HEK293 (cell line): ENCODE measurements around the gene RAX2.

Source experiments
- CTCF ChIA-PET: fragments of 350-600 bp; formaldehyde crosslinking; extraction: SDS; loops from one replicate; lab custom pipeline; 2021; ENCODE audit warnings: antibody characterized with exemption; lab: Yijun Ruan, JAX
- POLR2A ChIA-PET: fragments of 300-600 bp; formaldehyde crosslinking; extraction: SDS; loops from one replicate; lab custom pipeline; 2020; ENCODE audit warnings: antibody characterized with exemption, inconsistent platforms; lab: Yijun Ruan, JAX
- H3K27ac ChIP-seq: fragments of 200-500 bp; sonication (Bioruptor generic); 2 replicates; pipeline ENCODE4 v1.5.1; 2014; ENCODE audit warnings: low read depth, low read length, control low read depth, inconsistent platforms; ENCODE audit errors: extremely low read depth
- H3K36me3 ChIP-seq, 2 experiments: fragments of 200-500 bp in 1 of 2; sonication (Bioruptor generic) in 1 of 2; 1 replicate in 1 of 2; 2 replicates in 1 of 2; pipeline ENCODE4 v1.5.1; 2014 to 2017; ENCODE audit warnings: inconsistent platforms in 2 of 2, low read length in 2 of 2; ENCODE audit not compliant: control insufficient read depth in 2 of 2, insufficient read depth in 1 of 2
- H3K4me1 ChIP-seq: fragments of 200-500 bp; sonication (Bioruptor generic); 2 replicates; pipeline ENCODE4 v1.5.1; 2014; ENCODE audit warnings: mild to moderate bottlenecking, low read length, inconsistent platforms; ENCODE audit not compliant: control insufficient read depth, insufficient read depth
- H3K4me3 ChIP-seq: 2 replicates; pipeline ENCODE4 v1.5.1; 2011; ENCODE audit warnings: low read depth, mild to moderate bottlenecking, control low read depth, low read length, moderate library complexity
- H3K9me3 ChIP-seq: fragments of 200-500 bp; sonication (Bioruptor generic); 2 replicates; pipeline ENCODE4 v1.5.1; 2014; ENCODE audit warnings: low read depth, low read length, inconsistent platforms; ENCODE audit not compliant: control insufficient read depth, insufficient read depth
- BCL6B ChIP-seq: fragments of 450-650 bp; formaldehyde crosslinking; IDR thresholded peaks from 2 replicates; pipeline ENCODE4 v1.5.1; 2017; ENCODE audit warnings: missing biosample characterization, missing genetic modification characterization
- EGR2 ChIP-seq: fragments of 450-650 bp; formaldehyde crosslinking; IDR thresholded peaks from 2 replicates; pipeline ENCODE4 v1.5.1; 2016; ENCODE audit warnings: low read depth, missing biosample characterization, missing genetic modification characterization
- GFI1B ChIP-seq: fragments of 450-650 bp; formaldehyde crosslinking; IDR thresholded peaks from 2 replicates; pipeline ENCODE4 v1.5.1; 2016; ENCODE audit warnings: missing biosample characterization, missing genetic modification characterization
- GLIS1 ChIP-seq: fragments of 450-650 bp; formaldehyde crosslinking; IDR thresholded peaks from 2 replicates; pipeline ENCODE4 v1.5.1; 2016; ENCODE audit warnings: missing biosample characterization, missing genetic modification characterization
- KLF7 ChIP-seq: fragments of 450-650 bp; formaldehyde crosslinking; IDR thresholded peaks from 2 replicates; pipeline ENCODE4 v1.5.1; 2016; ENCODE audit warnings: missing biosample characterization, missing genetic modification characterization, borderline replicate concordance
- KLF8 ChIP-seq: fragments of 450-650 bp; formaldehyde crosslinking; IDR thresholded peaks from 2 replicates; pipeline ENCODE4 v1.5.1; 2016; ENCODE audit warnings: missing biosample characterization, missing genetic modification characterization
- KLF9 ChIP-seq: fragments of 450-650 bp; formaldehyde crosslinking; IDR thresholded peaks from 2 replicates; pipeline ENCODE4 v1.5.1; 2016; ENCODE audit warnings: missing biosample characterization, missing genetic modification characterization, low read depth
- MEIS1 ChIP-seq: sonication (generic); formaldehyde crosslinking; IDR thresholded peaks from 2 replicates; pipeline ENCODE4 v1.8.1; 2022; ENCODE audit warnings: missing genetic modification reagents, mild to moderate bottlenecking, borderline replicate concordance
- SALL2 ChIP-seq: fragments of 450-650 bp; formaldehyde crosslinking; IDR thresholded peaks from 2 replicates; pipeline ENCODE4 v1.5.0; 2017; ENCODE audit warnings: missing biosample characterization, mild to moderate bottlenecking, missing genetic modification characterization, borderline replicate concordance
- TRIM28 ChIP-seq: IDR thresholded peaks from 2 replicates; pipeline ENCODE4 v1.6.1; 2011; ENCODE audit warnings: low read length, control low read depth, borderline replicate concordance
- ZFHX2 ChIP-seq: fragments of 450-650 bp; formaldehyde crosslinking; conservative IDR thresholded peaks from 2 replicates; pipeline ENCODE4 v1.5.1; 2016; ENCODE audit warnings: missing biosample characterization, missing genetic modification characterization
- ZFP3 ChIP-seq: fragments of 450-650 bp; formaldehyde crosslinking; IDR thresholded peaks from 2 replicates; pipeline ENCODE4 v1.5.1; 2016; ENCODE audit warnings: low read depth, missing biosample characterization, missing genetic modification characterization
- ZFP37 ChIP-seq: fragments of 450-650 bp; formaldehyde crosslinking; IDR thresholded peaks from 2 replicates; pipeline ENCODE4 v1.5.1; 2016; ENCODE audit warnings: missing biosample characterization, missing genetic modification characterization
- ZIC2 ChIP-seq: fragments of 450-650 bp; formaldehyde crosslinking; IDR thresholded peaks from 2 replicates; pipeline ENCODE4 v1.5.1; 2016; ENCODE audit warnings: missing biosample characterization, missing genetic modification characterization
- ZNF132 ChIP-seq: fragments of 450-650 bp; formaldehyde crosslinking; IDR thresholded peaks from 2 replicates; pipeline ENCODE4 v1.5.1; 2017; ENCODE audit warnings: missing biosample characterization, missing genetic modification characterization, borderline replicate concordance
- ZNF140 ChIP-seq: fragments of 450-650 bp; formaldehyde crosslinking; IDR thresholded peaks from 2 replicates; pipeline ENCODE4 v1.5.1; 2016; ENCODE audit warnings: missing biosample characterization, missing genetic modification characterization
- ZNF19 ChIP-seq: fragments of 450-650 bp; formaldehyde crosslinking; IDR thresholded peaks from 2 replicates; pipeline ENCODE4; 2016; ENCODE audit warnings: missing biosample characterization, missing genetic modification characterization, low read depth
- ZNF335 ChIP-seq: fragments of 450-650 bp; formaldehyde crosslinking; conservative IDR thresholded peaks from 2 replicates; pipeline ENCODE4 v1.5.1; 2016; ENCODE audit warnings: missing biosample characterization, missing genetic modification characterization
- ZNF37A ChIP-seq: fragments of 450-650 bp; IDR thresholded peaks from 2 replicates; pipeline ENCODE4 v1.5.1; 2018; ENCODE audit warnings: missing biosample characterization, missing genetic modification characterization
- ZNF426 ChIP-seq: fragments of 450-650 bp; formaldehyde crosslinking; IDR thresholded peaks from 2 replicates; pipeline ENCODE4 v1.5.1; 2017; ENCODE audit warnings: missing biosample characterization, missing genetic modification characterization, mild to moderate bottlenecking, inconsistent platforms, moderate library complexity
- ZNF530 ChIP-seq: fragments of 450-650 bp; formaldehyde crosslinking; IDR thresholded peaks from 2 replicates; pipeline ENCODE4 v1.5.1; 2016; ENCODE audit warnings: low read depth, missing biosample characterization, missing genetic modification characterization
- ZNF544 ChIP-seq: fragments of 450-650 bp; formaldehyde crosslinking; IDR thresholded peaks from 2 replicates; pipeline ENCODE4 v1.5.0; 2017; ENCODE audit warnings: missing biosample characterization, missing genetic modification characterization
- ZNF629 ChIP-seq: fragments of 450-650 bp; formaldehyde crosslinking; IDR thresholded peaks from 2 replicates; pipeline ENCODE4 v1.5.1; 2017; ENCODE audit warnings: missing biosample characterization, missing genetic modification characterization
- ZNF707 ChIP-seq: fragments of 450-650 bp; formaldehyde crosslinking; IDR thresholded peaks from 2 replicates; pipeline ENCODE4 v1.5.1; 2016; ENCODE audit warnings: missing biosample characterization, missing genetic modification characterization
- ZSCAN23 ChIP-seq: fragments of 450-650 bp; formaldehyde crosslinking; IDR thresholded peaks from 2 replicates; pipeline ENCODE4 v1.5.1; 2016; ENCODE audit warnings: missing biosample characterization, missing genetic modification characterization
- TF ChIP-seq, protein P1 (sequence below): fragments of 450-650 bp; formaldehyde crosslinking; IDR thresholded peaks from 2 replicates; pipeline ENCODE4 v1.5.1; 2016; ENCODE audit warnings: missing biosample characterization, missing genetic modification characterization
- TF ChIP-seq, protein P2 (sequence below): fragments of 450-650 bp; formaldehyde crosslinking; IDR thresholded peaks from 2 replicates; pipeline ENCODE4 v1.5.1; 2016; ENCODE audit warnings: missing biosample characterization, missing genetic modification characterization

The RAX2 gene

DNA sequence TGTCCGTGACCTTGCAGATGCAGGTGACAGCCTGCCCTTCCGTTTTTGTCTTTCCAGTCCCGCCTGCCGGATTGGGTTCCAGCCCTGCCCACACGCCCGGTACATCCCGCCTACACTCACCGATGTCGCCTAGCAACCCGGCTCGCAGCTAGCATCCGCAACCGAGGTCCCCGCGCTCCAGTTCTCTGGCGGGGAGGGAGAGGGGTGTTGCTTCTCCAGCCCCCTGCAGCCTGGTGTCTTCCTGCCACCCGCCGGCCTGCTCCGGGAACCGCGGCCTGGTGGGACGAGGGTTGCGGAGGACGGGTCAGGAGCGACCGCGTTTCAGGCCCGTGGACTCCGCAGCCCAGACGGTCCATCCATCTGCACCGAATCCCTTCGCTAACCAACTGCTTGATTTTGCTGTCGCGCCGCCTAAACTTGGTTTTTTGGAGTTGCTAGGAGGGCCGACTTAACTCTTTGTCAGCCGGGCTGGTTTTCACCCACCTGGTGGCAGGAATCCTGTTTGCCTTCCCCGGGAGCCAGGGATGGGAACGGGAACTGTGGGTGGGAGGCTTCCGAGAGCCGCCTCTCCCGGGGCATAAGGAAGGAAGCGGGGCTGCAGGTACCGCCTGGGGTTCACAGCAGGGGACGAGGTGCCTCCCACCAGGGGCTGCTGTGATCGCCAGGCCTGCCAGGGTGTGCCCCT lies 29.5 kb upstream of the RAX2 start (continued):
- peak; percentile 68; the same call in 1 of the 2 replicates for TF ChIP-seq EGR2 (tag by site-specific recombination)
- no peak for TF ChIP-seq ZNF19
- TF ChIP-seq ZNF426 (tag by site-specific recombination) = no peak
- TF ChIP-seq ZNF37A (tag by site-specific recombination) = no peak
- TF ChIP-seq, protein P1, sequence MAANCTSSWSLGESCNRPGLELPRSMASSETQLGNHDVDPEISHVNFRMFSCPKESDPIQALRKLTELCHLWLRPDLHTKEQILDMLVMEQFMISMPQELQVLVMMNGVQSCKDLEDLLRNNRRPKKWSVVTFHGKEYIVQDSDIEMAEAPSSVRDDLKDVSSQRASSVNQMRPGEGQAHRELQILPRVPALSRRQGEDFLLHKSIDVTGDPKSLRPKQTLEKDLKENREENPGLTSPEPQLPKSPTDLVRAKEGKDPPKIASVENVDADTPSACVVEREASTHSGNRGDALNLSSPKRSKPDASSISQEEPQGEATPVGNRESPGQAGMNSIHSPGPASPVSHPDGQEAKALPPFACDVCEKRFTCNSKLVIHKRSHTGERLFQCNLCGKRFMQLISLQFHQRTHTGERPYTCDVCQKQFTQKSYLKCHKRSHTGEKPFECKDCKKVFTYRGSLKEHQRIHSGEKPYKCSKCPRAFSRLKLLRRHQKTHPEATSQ (tag by site-specific recombination) = no peak
- no peak for TF ChIP-seq ZFP3
- TF ChIP-seq BCL6B (tag by site-specific recombination) = no peak
- TF ChIP-seq KLF7 (tag by site-specific recombination) = no peak
- TF ChIP-seq GLIS1 (tag by site-specific recombination) = peak; percentile 69; the same call in 1 of the 2 replicates
- TF ChIP-seq GFI1B (tag by site-specific recombination) = no peak
- no peak for TF ChIP-seq ZNF707 (tag by site-specific recombination)
- TF ChIP-seq ZNF629 (tag by site-specific recombination) = no peak
- TF ChIP-seq ZIC2 (tag by site-specific recombination) = peak; percentile 21; the same call in 1 of the 2 replicates
- TF ChIP-seq ZSCAN23 = no peak
- TF ChIP-seq, protein P2, sequence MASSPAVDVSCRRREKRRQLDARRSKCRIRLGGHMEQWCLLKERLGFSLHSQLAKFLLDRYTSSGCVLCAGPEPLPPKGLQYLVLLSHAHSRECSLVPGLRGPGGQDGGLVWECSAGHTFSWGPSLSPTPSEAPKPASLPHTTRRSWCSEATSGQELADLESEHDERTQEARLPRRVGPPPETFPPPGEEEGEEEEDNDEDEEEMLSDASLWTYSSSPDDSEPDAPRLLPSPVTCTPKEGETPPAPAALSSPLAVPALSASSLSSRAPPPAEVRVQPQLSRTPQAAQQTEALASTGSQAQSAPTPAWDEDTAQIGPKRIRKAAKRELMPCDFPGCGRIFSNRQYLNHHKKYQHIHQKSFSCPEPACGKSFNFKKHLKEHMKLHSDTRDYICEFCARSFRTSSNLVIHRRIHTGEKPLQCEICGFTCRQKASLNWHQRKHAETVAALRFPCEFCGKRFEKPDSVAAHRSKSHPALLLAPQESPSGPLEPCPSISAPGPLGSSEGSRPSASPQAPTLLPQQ (tag by site-specific recombination) = no peak
- no peak for TF ChIP-seq ZNF132
- no peak for TF ChIP-seq ZNF140
- no peak for TF ChIP-seq ZFP37
- TF ChIP-seq KLF9 (tag by site-specific recombination) = no peak
- TF ChIP-seq TRIM28 = no peak
- TF ChIP-seq SALL2 (tag by site-specific recombination) = no peak
- no peak for TF ChIP-seq MEIS1
- no peak for TF ChIP-seq ZNF544
- no peak for TF ChIP-seq ZNF530 (tag by site-specific recombination)
- TF ChIP-seq ZFHX2 = peak; percentile 87

- POLR2A ChIA-PET = no interaction called here
- TF ChIP-seq ZNF335 (tag by site-specific recombination) (0 out of 2 replicates have a peak, but pooled peaks have one; percentile 13), KLF8 (tag by site-specific recombination) (no peak)
- Histone ChIP-seq H3K9me3 (no peaks in the 10 kb centered on the region), H3K4me1 (peaks cover 2% of the 10 kb centered on the region; the same call in 1 of the 2 replicates), H3K27ac (no peak overlapping the region), H3K4me3 (no peak overlapping the region), H3K36me3 (no peaks in the 10 kb centered on the region)
- CTCF ChIA-PET = no interaction called here
These were observed 29.0 kb upstream of the RAX2 start for GRCh38 chr19:3800996-3801395.
